UCSD-AML1 (cell line): ENCODE measurements around the gene VPS25.
"Not testable (repeated sequence)": the region's sequence is repeated elsewhere in the genome, so short reads cannot be mapped to it uniquely, and the experiment has no call there.

Experiments
- DNase-seq: peaks from one replicate; lab custom pipeline; 2025; ENCODE audit not compliant: unreplicated experiment; lab: John Stamatoyannopoulos, UW

VPS25 gene

DNA sequence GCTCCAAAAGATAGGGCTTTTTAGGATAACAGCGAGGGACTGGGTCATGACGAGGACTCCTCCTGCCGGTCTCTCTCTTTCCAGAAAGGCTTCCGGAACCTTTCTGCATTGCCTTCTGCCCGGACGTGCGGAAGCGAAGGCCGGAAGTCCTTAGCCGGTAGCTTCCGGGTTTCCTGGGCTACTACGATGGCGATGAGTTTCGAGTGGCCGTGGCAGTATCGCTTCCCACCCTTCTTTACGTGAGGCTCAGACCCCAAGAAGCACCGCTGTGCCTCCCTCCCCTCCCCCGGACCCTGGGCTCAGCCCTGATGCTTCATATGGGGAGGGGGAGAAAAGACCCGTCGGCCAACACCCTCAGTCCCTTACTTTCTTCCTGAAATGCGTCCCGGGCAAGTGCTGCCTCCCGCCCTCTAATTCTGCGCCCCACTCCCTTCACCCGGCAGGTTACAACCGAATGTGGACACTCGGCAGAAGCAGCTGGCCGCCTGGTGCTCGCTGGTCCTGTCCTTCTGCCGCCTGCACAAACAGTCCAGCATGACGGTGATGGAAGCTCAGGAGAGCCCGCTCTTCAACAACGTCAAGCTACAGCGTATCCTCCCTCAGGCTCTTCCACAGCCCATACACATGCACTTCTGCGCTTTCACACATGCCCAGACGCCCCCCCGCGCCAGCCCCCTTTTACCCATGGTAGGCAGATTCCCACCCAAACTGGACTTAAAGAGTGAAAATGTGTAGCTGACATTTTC lies at the start of gene VPS25:
Gene VPS25 (plus strand): TSS at position 160 of the 746 bp plus-strand sequence. CDS start 27 bp downstream, at position 187.
- DNase-seq, result peak; percentile 76

DNA sequence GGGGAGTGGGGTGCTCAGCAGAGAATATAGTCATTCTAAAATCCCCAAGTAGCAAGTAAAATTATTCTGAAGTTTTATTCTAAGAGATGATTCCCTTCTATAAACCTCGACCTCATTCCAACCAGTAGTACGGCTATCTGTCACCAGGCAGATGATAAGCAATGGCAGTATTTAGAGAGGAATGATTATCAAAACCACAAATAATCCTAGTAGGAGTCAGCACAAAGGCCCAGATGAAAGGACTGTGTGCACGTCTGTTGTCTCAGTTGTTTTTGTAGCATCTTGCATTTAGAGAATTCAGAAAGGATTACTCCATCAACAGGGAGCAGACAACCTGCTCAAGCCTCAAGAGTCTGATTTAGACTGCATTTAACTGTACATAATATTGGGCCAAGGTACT lies 49.6 kb upstream of the VPS25 start:
- DNase-seq, result no peak

- no peak for DNase-seq
These were observed 48.1 kb upstream of the VPS25 start for GRCh38 chr17:42725143-42725542.

GRCh38 chr17:42740699-42741098 lies 32.5 kb upstream of the VPS25 start:
- no peak for DNase-seq

DNA sequence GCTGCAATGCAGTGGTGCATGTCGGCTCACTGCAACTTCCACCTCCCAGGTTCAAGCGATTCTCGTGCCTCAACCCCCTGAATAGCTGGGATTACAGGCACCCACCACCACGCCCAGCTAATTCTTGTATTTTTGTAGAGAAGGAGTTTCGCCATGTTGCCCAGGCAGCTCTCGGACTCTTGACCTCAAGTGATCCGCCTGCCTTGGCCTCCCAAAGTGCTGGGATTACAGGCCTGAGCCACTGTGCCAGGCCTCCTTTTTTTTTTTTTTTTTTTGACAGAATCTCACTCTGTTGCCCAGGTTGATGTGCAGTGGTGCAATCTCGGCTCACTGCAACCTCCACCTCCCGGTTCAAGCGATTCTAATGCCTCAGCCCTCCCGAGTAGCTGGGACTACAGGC lies 30.3 kb upstream of the VPS25 start:
- DNase-seq, result not testable (repeated sequence)

DNA sequence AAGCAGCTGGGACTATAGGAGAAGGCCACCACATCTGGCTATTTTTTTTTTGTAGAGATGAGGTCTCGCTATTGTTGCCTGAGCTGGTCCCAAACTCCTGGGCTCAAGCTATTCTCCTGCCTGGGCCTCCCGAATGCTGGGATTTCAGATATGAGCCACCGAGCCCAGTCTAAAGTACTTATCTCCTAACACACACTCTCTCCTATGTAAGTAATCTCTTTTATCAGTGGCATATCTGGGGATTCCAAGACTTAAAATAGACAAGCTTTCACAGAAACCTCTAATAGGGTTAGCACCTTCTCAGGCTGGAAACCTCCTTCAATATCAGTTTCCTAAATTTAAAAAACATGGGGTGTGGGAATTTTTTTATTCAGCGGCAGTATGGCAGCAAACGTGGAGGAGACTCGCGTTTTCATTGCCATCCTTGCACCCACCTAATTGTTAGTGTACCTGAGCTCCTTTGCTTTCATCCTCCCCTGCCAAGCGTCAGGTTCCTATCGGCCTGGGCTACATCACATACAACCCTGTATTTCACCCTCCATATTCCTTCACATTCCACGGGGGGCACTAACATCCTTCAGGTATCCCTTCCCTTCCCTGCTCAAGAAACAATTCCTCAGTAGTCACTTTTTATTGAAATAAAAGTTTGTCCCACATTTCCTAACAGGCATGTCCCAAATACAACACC lies 29.5 kb upstream of the VPS25 start:
- no peak for DNase-seq

DNA sequence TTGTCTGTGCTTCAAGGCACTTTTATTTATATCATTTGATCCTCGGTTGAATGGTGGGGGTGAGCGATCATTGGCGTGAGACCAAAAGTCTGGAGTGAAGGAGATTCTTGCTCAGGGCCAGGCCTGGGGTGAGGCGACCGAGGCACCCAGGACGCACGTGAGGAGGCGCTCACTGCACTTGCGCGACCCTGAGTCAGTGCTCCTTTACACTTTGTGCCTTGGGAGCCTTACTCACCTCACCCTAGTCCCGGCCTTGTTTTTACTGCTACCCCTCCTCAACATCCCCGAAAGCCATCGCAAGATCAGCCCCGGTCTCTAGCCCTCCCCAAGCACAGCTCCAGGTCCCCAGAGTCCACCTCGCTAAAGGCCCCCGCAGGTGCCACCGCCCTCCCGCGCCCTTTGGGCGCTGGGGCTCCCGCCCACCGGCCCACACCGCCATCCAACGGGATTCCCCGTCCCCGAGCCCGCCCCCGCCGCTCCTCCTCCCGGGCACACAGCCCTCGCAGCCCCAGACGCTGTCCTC lies 28.9 kb upstream of the VPS25 start:
- peak; percentile 85 for DNase-seq

- DNase-seq, result peak; percentile 93
These were observed 28.2 kb upstream of the VPS25 start, which contains the start of gene EZH1 for GRCh38 chr17:42744806-42745617. Gene EZH1, minus strand, starts transcription at chr17:42745040. Its CDS starts 16,099 bp downstream, at chr17:42728941.

- no peak for DNase-seq
These were observed 24.9 kb upstream of the VPS25 start for GRCh38 chr17:42748202-42748907.

DNA sequence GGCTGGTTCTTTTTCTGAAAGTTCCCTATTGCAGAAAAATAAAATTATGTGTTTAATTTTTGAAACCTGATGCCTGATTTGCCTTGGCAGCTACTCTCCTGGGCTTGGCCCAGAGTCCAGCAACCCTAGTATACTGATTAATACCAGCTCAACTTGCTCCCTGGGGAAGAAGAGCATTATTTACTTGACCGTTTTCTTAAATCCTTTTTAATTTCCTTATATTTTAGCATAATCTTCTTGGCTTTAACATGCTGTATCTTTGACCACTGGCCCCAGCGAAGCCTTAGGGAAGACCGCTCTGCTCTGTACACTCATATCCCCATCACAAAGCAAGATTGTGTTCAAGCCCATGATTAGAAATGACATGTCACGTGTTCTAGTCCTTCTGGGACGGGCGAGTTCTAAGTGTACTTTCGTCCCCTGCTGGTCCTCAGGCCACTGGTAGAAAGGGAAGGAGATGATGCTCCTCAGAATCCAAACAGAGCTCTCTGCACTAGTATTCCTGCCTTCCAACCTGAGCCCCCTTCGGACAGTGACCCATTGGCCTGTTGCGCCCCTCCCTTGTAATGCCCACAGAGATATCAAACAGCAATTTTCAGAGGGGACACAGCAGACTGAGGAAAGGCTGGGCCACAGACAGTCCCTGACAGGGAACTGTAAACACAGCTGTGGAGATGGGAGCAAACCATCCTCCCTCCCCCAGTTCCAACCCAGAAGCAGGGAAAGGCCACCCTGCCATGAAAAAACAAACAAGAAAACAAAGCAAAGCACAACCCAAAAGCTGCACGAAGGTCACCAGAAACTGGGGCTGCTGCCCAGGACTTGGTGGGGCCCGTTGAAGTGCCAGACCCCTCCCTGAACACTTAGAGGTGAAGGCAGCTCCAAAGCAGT lies 24.1 kb upstream of the VPS25 start:
- no peak for DNase-seq

GRCh38 chr17:42750739-42751344 lies 22.4 kb upstream of the VPS25 start:
- peak; percentile 36 for DNase-seq

DNA sequence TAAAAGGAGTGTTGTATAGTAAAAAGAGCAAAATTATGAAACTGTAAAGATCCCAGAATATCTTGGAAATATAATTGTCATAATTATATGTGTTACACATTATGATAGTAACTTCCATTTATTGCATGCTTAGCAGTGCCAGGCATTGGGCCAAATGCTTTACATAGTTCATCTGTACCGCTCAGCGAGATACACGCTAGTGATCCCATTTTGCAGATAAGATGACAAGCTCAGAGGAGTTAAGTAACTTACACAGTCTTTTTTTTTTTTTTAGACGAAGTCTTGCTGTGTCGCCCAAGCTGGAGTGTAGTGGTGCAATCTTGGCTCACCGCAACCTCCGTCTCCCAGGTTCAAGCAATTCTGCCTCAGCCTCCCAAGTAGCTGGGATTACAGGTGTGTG lies 21.6 kb upstream of the VPS25 start:
- DNase-seq, result no peak

DNA sequence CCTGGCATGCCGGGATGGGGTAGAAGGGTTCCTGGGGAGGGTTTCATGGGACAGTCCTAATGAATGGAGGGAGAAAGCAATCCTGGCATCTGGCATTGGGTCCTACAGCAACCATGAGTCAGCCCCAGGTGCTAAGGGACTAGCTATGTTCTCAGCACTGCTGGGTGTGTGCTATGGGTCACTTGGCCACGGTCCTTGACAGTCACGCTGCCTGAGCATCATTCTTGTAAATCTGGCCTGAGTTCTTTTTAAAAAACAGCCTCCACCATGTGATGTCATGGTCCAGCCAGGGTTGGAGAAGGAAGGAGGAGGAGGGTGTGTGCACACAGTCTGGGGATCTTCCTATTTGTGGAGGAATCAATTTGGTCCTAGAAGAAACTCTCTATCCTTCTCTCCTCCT lies 18.5 kb upstream of the VPS25 start:
- no peak for DNase-seq

GRCh38 chr17:42759982-42760651 lies 13.1 kb upstream of the VPS25 start:
- no peak for DNase-seq

- DNase-seq, result no peak
These were observed 12.3 kb upstream of the VPS25 start, which contains the start of gene RAMP2 for GRCh38 chr17:42760652-42761581. Gene RAMP2, plus strand, starts transcription at chr17:42761227. Its CDS starts 35 bp downstream, at chr17:42761262.

DNA sequence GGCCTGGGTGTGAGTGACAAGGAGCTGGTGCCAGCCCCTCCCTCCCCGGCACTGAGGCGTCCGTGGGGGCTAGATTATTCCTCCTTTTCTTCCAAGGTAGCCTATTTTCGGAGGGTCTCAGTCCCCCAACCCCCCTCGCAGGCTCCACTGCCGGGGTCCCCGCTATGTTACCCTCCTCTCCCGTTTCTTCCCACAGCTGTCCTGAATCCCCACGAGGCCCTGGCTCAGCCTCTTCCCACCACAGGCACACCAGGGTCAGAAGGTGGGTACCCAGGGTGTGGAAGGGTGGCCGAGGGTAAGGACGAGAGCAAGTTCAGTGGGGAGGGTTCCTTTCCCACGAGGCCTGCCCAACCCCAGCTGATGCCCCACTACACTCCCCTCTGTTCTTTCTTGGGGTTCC lies 11.6 kb upstream of the VPS25 start:
- DNase-seq, result no peak

GRCh38 chr17:42766124-42766523 lies 7.1 kb upstream of the VPS25 start:
- no peak for DNase-seq

GRCh38 chr17:42767512-42767911 lies 5.7 kb upstream of the VPS25 start:
- DNase-seq, result no peak
